ENCODE data around the gene USP34.

GRCh38 chr2:61492476-61492875, 21.6 kb upstream of the USP34 start:
- TF ChIP-seq, protein P1, sequence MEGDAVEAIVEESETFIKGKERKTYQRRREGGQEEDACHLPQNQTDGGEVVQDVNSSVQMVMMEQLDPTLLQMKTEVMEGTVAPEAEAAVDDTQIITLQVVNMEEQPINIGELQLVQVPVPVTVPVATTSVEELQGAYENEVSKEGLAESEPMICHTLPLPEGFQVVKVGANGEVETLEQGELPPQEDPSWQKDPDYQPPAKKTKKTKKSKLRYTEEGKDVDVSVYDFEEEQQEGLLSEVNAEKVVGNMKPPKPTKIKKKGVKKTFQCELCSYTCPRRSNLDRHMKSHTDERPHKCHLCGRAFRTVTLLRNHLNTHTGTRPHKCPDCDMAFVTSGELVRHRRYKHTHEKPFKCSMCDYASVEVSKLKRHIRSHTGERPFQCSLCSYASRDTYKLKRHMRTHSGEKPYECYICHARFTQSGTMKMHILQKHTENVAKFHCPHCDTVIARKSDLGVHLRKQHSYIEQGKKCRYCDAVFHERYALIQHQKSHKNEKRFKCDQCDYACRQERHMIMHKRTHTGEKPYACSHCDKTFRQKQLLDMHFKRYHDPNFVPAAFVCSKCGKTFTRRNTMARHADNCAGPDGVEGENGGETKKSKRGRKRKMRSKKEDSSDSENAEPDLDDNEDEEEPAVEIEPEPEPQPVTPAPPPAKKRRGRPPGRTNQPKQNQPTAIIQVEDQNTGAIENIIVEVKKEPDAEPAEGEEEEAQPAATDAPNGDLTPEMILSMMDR (conservative IDR thresholded peaks at IDR 0.05; ENCODE audit: low read depth, low read length), result no peak
- TF ChIP-seq POLR2A (IDR thresholded peaks at IDR 0.05; ENCODE audit: low read depth, low read length), result no peak
- TF ChIP-seq SMC3 (IDR thresholded peaks at IDR 0.05; ENCODE audit: low read depth, low read length), result no peak
- no peak for TF ChIP-seq USF2 (IDR thresholded peaks at IDR 0.05; ENCODE audit: low read depth, low read length)
- peak; percentile 6; the same call in 1 of the 2 replicates for TF ChIP-seq CEBPB (IDR thresholded peaks at IDR 0.05; ENCODE audit: low read depth, low read length)
- TF ChIP-seq ELK1 (IDR thresholded peaks at IDR 0.05; ENCODE audit: borderline replicate concordance, low read depth, low read length), result no peak
- TF ChIP-seq MAFK (IDR thresholded peaks at IDR 0.05; ENCODE audit: low read depth, low read length), result no peak
- no peak for TF ChIP-seq BHLHE40 (IDR thresholded peaks at IDR 0.05; ENCODE audit: low read depth, low read length)
- TF ChIP-seq RCOR1 (IDR thresholded peaks at IDR 0.05; ENCODE audit: insufficient replicate concordance, low read length), result no peak
- no peak for TF ChIP-seq FOS (IDR thresholded peaks at IDR 0.05; ENCODE audit: low read depth, low read length)
- TF ChIP-seq RAD21 (IDR thresholded peaks at IDR 0.05; ENCODE audit: low read length), result no peak
- no peak for TF ChIP-seq RFX5 (IDR thresholded peaks at IDR 0.05; ENCODE audit: low read depth, low read length)
- TF ChIP-seq CHD1 (IDR thresholded peaks at IDR 0.05; ENCODE audit: low read depth, low read length), result no peak

Measured in IMR-90 (cell line).